ENCODE data around the gene ATP2C2. TPM values are rescaled to one million over a fixed set of nuclear protein-coding genes. Genes with fewer than 3 reads are reported as not detected.

Gene ATP2C2
- total RNA-seq, 1 experiment from 2014 or later = 20.3 TPM

GRCh38 chr16:84482001-84482891 lies 113.9 kb downstream of the ATP2C2 start:
- no peak for ATAC-seq
- CTCF ChIA-PET = interaction anchor here (1.7 to 2.6 kb wide), 2 partner anchors 24 to 205 kb away, joined by 5 to 14 read pairs; no protein-coding TSS in a partner anchor
- no peak overlapping the region for H3K9ac ChIP-seq (ENCODE audit: low read length)
- BruUV-seq (replicated peaks) = no TSS peak
- no peak overlapping the region for H3K27ac ChIP-seq (ENCODE audit: low read depth, low read length)
- H3K79me2 ChIP-seq (ENCODE audit: insufficient read depth, low read length) = no peaks in the 10 kb centered on the region
- H3K4me1 ChIP-seq (ENCODE audit: control insufficient read depth in 1 of 2, insufficient read depth in 2 of 2, low read length in 2 of 2) = peaks cover 0 to 9% of the 10 kb centered on the region in 2 experiments; a peak in 2 of 4 replicates
- no peak overlapping the region for H3K4me2 ChIP-seq (ENCODE audit: low read length)
- H3K27me3 ChIP-seq (ENCODE audit: insufficient read depth, low read length) = no peaks in the 10 kb centered on the region
- no peaks in the 10 kb centered on the region for H3K9me2 ChIP-seq (ENCODE audit: insufficient read depth)
- no peak for DNase-seq (ENCODE audit: low read depth, low spot score)
- H2AFZ ChIP-seq (ENCODE audit: low read depth, low read length, poor library complexity, severe bottlenecking) = no peak overlapping the region
- H4K20me1 ChIP-seq (ENCODE audit: insufficient read depth) = no peaks in the 10 kb centered on the region
- no peaks in the 10 kb centered on the region for H3K9me3 ChIP-seq (ENCODE audit: control insufficient read depth in 1 of 2, insufficient read depth in 1 of 2, low read depth in 1 of 2, low read length in 2 of 2)
- no peak overlapping the region for H3K4me3 ChIP-seq (replicated peaks in 1 of 2; ENCODE audit: low read depth in 1 of 2, low read length in 2 of 2)
- TF ChIP-seq POLR2A (IDR thresholded peaks at IDR 0.05; ENCODE audit: borderline replicate concordance, extremely low read depth, insufficient read depth, insufficient read length) (no peak), SIN3A (IDR thresholded peaks at IDR 0.05; ENCODE audit: low read depth) (no peak), EZH2phosphoT487 (IDR thresholded peaks at IDR 0.05; ENCODE audit: borderline replicate concordance) (no peak), JUND (IDR thresholded peaks at IDR 0.05) (no peak), POLR2AphosphoS5 (IDR thresholded peaks at IDR 0.05; ENCODE audit: low read depth, low read length) (no peak), EZH2 (IDR thresholded peaks at IDR 0.05) (no peak), CEBPB (IDR thresholded peaks at IDR 0.05; ENCODE audit: low read depth) (no peak), FOSL1 (IDR thresholded peaks at IDR 0.05; ENCODE audit: low read depth) (no peak), SP1 (IDR thresholded peaks at IDR 0.05; ENCODE audit: low read depth) (no peak), CBX3 (IDR thresholded peaks at IDR 0.05; ENCODE audit: low read depth) (no peak), YY1 (IDR thresholded peaks at IDR 0.05; ENCODE audit: extremely low read depth, insufficient replicate concordance, low read depth, low read length) (no peak), ZFX (IDR thresholded peaks at IDR 0.05) (no peak)
- TF ChIP-seq, protein P1, sequence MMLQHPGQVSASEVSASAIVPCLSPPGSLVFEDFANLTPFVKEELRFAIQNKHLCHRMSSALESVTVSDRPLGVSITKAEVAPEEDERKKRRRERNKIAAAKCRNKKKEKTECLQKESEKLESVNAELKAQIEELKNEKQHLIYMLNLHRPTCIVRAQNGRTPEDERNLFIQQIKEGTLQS (IDR thresholded peaks at IDR 0.05) = no peak
- TF ChIP-seq, protein P2, sequence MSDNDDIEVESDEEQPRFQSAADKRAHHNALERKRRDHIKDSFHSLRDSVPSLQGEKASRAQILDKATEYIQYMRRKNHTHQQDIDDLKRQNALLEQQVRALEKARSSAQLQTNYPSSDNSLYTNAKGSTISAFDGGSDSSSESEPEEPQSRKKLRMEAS (IDR thresholded peaks at IDR 0.05) = no peak
- POLR2A ChIA-PET = no interaction called here
- H3K36me3 ChIP-seq (ENCODE audit: control insufficient read depth in 1 of 2, insufficient read depth in 2 of 2, low read length in 2 of 2) = peaks cover 26 to 44% of the 10 kb centered on the region in 2 experiments; a peak in 3 of 4 replicates
- RAD21 ChIA-PET (ENCODE audit: low non-redundant PET in 1 of 2, low total read pairs in 2 of 2, uncharacterized antibody in 2 of 2, unreplicated experiment in 2 of 2) = no interaction called here
- intact Hi-C loops (cut with micrococcal nuclease) = loop anchor here (10.0 kb wide), 1 partner anchor 297 kb away; the partner anchor contains the start of gene TAF1C

Measured in HCT116 (cell line).